ENCODE measurements around the gene APOL4.
A peak's percentile ranks its signal among the peaks of the same experiment; 100 is the strongest.
"Not testable (repeated sequence)": the region's sequence is repeated elsewhere in the genome, so short reads cannot be mapped to it uniquely, and the experiment has no call there.

Gene APOL4

DNA sequence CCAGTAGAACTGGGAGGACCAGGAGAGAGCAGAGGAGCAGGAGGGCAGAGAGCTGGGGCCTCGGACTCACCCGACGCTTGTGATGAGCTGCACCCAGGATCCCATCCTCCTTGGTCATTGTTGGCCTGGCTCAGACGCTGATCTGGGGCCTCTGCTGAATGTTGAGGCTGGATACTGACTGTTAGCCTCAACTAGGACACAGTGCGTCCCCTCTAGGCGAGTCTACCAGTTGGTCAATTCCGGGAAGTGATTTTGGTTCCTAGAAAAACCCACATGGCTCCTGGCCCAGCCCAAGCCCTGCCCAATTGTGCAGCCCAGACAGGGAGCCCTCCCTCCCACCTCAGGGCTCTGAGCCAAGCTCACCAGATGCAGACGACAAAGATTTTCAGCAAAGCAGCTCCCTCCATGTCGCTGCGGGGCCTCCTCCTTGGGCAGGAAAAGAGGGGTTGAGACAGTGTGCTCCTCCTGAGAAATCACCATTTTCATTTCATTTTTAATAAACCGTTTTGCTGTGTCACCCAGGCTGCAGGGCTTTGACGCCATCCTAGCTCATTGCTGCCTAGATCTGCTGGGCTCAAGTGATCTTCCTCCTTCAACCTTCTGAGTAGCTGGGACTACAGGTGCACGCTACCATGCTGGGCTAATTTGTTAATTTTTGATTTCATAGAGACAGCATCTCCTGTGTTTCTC is at the start of gene APOL4:
TSS of gene APOL4 (minus strand) at position 180 of the 690 bp plus-strand sequence. CDS start at position 105, 75 bp downstream.
- DNase-seq, result peak; percentile 95

- DNase-seq, result not testable (repeated sequence)
Measured at GRCh38 chr22:36250292-36250960, 48.8 kb upstream of the APOL4 start.

DNA sequence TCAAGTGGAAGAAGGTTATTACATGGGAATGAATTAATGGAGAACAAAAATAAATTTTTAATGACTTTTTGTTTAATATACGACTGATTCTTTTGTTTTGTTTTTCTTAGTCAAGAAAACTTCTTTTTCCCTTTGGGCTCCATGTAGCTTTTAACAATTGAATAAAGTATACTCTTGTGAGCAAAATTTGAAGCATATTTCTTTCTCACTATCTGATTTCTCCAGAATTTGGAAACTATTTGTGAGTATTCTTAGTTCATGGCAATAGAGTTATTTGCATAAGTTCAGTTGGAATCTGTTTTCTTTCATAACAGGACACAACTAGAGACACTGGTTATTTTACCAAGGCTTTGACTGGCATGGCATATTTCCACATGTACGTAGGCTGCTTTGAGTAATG is 47.6 kb upstream of the APOL4 start:
- no peak for DNase-seq

DNA sequence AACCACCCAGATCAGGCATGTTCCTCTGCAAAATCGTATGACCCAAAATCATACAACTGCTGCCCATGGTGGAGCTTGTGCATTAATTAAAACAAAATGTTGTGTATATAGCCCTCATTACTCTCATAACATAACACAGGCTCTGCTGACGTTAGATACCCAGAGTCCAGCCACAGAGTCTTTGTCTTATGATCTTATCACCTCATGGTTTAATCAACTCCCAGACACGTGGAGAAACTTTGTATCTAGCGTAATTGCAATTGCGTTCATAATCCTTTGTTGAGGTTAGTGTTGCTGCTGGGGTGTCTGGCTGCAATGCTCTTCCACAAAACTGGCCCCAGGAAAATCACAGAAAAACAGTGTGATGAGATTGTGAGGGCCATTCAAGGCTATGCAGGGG is 46.3 kb upstream of the APOL4 start:
- DNase-seq, result peak; percentile 64

DNA sequence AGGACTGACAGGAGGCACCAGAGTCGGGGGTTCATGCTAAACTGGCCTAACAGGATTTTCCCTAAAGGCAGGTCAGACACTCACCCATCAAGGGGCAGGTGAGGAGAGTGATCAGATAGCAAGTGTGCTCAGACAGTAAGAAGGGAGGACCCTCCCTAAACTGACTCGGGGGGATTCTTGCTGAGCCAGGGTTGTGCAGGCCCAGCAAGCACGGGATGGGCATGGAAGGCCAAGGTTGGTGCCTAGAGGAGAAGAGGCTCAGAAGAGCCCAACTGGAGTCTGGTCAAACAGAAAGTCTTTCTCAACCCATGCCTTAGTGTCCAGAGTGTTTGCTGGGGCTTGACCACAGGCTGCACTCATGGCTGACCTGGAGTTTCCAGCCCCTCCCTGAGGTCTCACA is 45.1 kb upstream of the APOL4 start:
- no peak for DNase-seq

- DNase-seq, result no peak
Measured at GRCh38 chr22:36245805-36246356, 44.3 kb upstream of the APOL4 start.

DNA sequence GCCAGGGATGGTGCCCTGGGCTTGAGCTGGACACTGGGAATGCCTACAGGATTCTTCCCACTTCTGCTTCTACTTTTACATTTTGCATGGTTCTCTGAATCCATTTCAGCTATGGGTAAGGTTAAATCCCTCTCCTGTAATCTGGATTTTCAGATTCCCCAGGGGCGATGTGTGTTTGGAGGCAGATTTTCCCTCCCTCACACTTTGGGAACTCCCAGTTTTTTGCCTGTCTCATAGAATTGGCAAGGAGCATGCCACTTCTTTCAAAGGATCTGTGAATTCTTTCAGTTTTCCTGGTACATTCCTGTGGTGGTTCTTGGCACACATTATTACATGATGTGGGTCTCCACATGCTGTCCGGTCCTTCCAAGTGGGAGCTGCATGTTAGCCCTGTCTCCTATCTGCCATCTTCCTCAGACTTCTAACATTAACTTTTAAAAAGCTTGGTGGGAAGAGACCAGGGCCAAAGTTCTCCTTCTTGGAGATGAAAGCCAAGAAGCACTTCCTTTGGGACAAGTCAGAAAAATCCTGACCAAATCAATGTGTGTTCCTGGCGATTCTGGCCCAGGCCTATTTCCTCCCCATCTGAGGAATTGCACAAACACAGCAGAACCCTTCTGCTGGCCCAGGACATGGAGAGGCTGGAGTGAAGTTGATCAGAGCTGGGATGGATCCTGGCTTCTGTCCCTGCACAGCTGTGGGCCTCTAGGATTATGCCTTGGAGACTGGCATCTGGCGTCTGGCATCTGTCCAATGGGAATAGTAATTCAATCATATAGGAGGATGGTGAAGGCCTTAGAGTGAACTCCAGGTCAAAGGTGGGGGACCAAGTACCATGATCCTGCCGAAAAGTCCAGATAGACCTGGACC is 43.1 kb upstream of the APOL4 start:
- no peak for DNase-seq

DNA sequence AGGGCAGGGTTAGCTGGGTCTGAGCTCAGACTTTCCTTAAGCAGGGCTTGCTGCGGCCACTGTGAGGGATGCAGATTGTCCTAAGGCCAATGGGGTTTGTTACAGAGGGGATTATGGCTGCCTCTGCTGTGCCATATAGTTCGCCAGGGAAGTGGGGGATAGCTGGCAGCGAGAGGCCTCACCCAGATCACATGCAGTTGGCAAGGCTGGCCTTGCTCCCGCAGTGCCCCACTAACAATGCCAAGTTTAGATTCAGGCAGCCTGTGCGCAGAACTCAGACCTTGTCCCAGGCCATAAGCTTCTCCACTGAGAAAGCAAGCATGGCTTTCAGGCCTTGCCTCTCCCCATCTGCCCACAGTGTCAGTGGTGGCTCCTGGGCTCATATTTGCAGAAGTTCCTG is 42.4 kb upstream of the APOL4 start:
- no peak for DNase-seq

DNA sequence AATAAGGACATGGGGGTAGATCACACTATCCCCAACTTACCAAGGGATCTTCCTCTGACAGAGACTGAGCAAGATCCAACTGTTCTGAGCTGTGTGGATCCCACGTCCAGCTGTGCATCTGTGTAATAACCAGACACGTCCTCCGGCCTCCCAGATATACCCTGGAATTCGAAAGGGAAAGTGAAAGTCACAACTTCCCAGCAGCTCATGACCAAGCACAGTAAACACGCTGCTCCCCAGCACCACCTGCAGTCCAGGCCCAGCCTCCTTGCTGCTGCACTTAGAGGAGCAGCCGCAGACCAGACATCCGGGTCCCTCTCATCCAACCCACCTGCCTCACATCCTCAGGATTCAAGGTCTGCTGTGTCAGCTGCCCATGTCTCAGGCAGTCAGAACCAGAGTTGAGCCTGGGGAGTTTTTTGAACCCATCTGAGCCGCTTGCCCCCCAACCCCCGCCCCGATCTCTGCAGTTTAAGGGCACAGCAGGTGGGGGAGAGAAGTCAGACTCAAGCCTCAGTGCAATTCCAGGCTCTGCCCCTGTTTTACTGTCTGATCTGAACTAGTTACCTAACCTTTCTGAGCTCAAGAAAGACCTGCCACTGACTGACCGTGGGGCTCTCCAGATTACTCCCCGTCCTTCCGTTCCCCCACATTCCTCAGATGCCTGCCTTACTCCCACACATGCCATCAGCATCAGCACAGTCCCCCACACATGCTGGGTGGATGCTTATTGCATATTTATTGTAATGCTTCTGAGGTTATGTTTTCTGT is 38.0 kb upstream of the APOL4 start, which contains the start of gene APOL2:
TSS of gene APOL2 (minus strand) at position 127 of the 771 bp plus-strand sequence. CDS start 6,365 bp downstream, outside the sequence.
- peak; percentile 93 for DNase-seq

GRCh38 chr22:36239150-36239400 is 37.5 kb upstream of the APOL4 start:
- DNase-seq, result no peak

- DNase-seq, result peak; percentile 50
Measured at GRCh38 chr22:36238373-36239149, 37.0 kb upstream of the APOL4 start.

GRCh38 chr22:36237462-36238372 is 36.1 kb upstream of the APOL4 start:
- DNase-seq, result peak; percentile 43

GRCh38 chr22:36236388-36237319 is 35.0 kb upstream of the APOL4 start:
- no peak for DNase-seq

GRCh38 chr22:36235585-36235984 is 34.0 kb upstream of the APOL4 start:
- no peak for DNase-seq

DNA sequence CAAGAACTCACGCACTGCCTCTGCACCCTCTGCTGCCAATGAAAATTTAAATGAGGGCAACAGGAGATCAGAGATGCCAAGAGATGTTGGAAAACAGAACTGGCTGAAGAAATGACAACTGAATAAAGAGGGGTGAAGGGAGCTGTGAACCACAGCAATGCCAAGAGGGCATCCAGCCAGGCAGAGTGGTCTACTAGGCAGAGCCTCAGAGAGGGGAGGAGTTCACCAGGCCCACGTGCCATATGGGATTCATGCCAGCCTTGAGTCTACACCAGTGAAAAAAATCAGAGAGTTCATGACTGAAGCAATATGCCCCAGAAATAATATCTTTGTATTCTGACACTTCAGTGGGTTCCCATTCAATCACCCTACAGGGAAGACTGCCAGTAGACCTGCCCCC is 33.3 kb upstream of the APOL4 start:
- no peak for DNase-seq

DNA sequence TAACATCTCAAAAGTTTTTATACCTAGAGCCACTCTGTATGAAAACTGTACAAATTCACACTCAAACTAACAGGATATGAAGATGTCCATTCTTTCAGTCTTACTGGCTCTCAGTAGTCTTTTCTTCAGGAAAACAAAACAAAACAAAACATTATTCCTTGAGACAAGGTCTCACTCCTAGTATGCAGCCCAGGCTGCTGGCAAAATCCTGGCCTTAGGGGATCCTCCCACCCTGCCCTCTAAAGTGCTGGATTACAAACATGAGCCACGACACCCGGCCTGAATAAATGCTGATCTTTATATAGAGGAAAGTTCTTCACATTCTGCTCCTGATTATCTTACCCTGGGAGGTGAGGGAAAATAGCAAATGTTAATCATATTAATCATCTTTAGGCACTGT is 32.6 kb upstream of the APOL4 start:
- no peak for DNase-seq

GRCh38 chr22:36233796-36234195 is 32.2 kb upstream of the APOL4 start:
- no peak for DNase-seq

DNA sequence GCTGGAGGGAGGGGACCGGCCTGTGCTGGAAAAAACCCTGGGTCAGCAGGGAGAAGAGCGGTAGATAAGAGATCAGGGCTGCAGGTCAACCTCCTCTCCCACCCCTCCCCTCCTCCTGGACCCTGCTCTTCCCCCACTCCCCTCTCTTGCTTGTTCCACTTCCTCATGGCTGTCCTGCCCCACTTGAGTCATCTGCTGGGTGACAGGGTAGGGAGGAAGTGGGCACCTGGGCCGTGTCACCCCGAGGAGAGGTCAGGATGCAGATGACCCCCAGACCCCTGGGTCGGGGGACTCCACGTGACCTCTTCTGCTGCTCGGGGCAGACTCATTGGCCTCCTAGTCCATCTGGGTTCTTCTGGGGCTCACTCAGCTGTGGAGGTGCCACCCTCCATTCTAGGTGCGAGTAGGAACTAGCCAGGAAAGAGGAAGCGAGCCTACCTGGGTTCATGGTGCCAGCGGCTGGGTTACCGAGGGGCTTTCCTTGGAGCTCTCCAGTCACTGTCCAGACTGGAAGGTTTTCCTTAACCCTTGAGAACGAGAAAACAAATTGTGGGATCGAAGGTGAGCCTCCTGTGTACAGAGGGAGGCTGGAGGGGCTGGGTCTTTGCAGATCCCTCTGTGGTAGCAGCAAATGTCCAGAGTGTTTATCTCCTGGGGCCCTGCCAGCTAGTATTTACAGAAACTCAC is 31.2 kb upstream of the APOL4 start:
- no peak for DNase-seq

DNA sequence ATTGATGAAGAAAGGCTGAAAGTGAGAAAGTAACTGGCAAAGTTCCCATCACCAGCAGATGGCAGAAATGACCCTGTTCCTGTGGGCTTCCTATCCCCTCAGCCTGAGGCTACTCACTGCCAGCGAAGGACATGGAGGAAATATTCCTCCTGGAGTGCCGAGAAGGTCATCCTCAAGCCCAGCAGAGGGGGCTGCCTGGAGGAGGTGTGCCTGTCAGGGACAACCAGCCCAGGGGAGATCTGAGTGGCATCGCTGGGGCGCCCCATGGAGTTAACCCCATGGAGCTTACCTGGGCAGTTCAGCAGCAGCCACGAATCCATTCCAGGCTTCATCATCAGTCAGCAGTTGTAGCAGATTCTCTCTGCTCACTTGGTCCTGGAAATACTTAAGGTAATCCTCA is 29.4 kb upstream of the APOL4 start:
- not testable (repeated sequence) for DNase-seq
